HCT116 (cell line): ENCODE results near the gene NPM3.

Source experiments
- CBX3 ChIP-seq: IDR thresholded peaks from 2 replicates; pipeline ENCODE4 v1.6.1; 2012; ENCODE audit warnings: low read depth
- EZH2phosphoT487 ChIP-seq: fragments of 200-600 bp; IDR thresholded peaks from 2 replicates; pipeline ENCODE4 v1.6.1; 2018; ENCODE audit warnings: antibody characterized with exemption, borderline replicate concordance
- POLR2A ChIP-seq: IDR thresholded peaks from 2 replicates; pipeline ENCODE4 v1.7.0; 2011; ENCODE audit warnings: borderline replicate concordance; ENCODE audit not compliant: insufficient read depth, insufficient read length; ENCODE audit errors: extremely low read depth
- POLR2AphosphoS5 ChIP-seq: IDR thresholded peaks from 2 replicates; pipeline ENCODE4 v1.6.1; 2011; ENCODE audit warnings: mild to moderate bottlenecking, low read depth, low read length, moderate library complexity
- RAD21 ChIP-seq: IDR thresholded peaks from 2 replicates; pipeline ENCODE4 v1.6.1; 2012; ENCODE audit warnings: low read depth, mild to moderate bottlenecking
- TCF7L2 ChIP-seq: IDR thresholded peaks from 2 replicates; pipeline ENCODE4 v1.7.0; 2011; ENCODE audit warnings: borderline replicate concordance, inconsistent platforms; ENCODE audit not compliant: insufficient read depth, insufficient read length; ENCODE audit errors: extremely low read depth
- TF ChIP-seq, protein P1 (sequence below), 3 experiments: fragments of 200-600 bp in 1 of 3; sonication (generic) in 1 of 3; IDR thresholded peaks in 2 of 3; conservative IDR thresholded peaks in 1 of 3; 2 replicates each; pipeline ENCODE4 v1.5.1; 2012 to 2017; ENCODE audit warnings: low read depth in 2 of 3, low read length in 2 of 3, antibody characterized with exemption in 1 of 3, borderline replicate concordance in 1 of 3, control low read depth in 1 of 3, mild to moderate bottlenecking in 1 of 3, mixed read lengths in 1 of 3, mixed run types in 1 of 3, moderate library complexity in 1 of 3; ENCODE audit not compliant: insufficient read depth in 1 of 3
- TF ChIP-seq, protein P2 (sequence below): IDR thresholded peaks from 2 replicates; pipeline ENCODE4 v1.6.1; 2012; ENCODE audit warnings: low read depth

DNA sequence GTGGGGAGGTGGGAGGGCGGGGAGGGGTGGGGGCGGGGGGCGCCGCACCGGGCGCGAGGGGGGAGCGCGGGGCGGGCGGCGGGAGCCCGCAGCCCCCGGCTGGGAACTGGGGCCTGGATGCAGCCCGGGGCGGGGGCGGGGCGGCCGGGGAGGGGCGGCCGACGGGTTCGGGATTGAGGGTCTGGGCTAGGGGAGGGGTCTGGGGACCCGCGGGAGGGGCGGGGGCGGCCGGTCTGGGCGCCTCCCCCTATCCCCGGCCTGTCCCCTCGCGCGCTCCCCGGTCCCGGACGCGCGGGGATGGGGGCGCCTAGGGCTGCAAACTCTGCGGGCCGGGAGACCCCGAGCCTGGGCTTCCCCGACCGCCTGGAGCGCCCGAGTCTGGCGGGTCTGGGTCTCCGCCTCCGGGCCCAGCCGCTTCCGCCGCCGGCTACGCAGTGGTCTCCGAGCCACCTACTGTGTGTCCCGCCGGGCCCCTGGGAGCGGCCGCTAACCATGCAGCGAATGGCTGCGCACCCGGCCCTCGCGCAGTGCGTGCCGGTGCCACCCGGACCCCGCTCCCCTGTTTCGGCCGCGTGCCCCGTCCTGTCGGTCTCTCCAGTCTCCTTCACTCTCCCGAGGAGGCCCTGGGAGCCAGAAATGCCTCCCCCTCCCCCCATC lies 7.0 kb downstream of the NPM3 start:
- TF ChIP-seq, protein P1, sequence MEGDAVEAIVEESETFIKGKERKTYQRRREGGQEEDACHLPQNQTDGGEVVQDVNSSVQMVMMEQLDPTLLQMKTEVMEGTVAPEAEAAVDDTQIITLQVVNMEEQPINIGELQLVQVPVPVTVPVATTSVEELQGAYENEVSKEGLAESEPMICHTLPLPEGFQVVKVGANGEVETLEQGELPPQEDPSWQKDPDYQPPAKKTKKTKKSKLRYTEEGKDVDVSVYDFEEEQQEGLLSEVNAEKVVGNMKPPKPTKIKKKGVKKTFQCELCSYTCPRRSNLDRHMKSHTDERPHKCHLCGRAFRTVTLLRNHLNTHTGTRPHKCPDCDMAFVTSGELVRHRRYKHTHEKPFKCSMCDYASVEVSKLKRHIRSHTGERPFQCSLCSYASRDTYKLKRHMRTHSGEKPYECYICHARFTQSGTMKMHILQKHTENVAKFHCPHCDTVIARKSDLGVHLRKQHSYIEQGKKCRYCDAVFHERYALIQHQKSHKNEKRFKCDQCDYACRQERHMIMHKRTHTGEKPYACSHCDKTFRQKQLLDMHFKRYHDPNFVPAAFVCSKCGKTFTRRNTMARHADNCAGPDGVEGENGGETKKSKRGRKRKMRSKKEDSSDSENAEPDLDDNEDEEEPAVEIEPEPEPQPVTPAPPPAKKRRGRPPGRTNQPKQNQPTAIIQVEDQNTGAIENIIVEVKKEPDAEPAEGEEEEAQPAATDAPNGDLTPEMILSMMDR (IDR thresholded peaks at IDR 0.05 in 2 of 3, conservative IDR thresholded peaks at IDR 0.05 in 1 of 3; ENCODE audit: borderline replicate concordance in 1 of 3, insufficient read depth in 1 of 3, low read depth in 2 of 3, low read length in 2 of 3), result no peak
- no peak for TF ChIP-seq POLR2A
- TF ChIP-seq RAD21, result no peak
- TF ChIP-seq EZH2phosphoT487, result no peak
- TF ChIP-seq POLR2AphosphoS5, result no peak
- TF ChIP-seq, protein P2, sequence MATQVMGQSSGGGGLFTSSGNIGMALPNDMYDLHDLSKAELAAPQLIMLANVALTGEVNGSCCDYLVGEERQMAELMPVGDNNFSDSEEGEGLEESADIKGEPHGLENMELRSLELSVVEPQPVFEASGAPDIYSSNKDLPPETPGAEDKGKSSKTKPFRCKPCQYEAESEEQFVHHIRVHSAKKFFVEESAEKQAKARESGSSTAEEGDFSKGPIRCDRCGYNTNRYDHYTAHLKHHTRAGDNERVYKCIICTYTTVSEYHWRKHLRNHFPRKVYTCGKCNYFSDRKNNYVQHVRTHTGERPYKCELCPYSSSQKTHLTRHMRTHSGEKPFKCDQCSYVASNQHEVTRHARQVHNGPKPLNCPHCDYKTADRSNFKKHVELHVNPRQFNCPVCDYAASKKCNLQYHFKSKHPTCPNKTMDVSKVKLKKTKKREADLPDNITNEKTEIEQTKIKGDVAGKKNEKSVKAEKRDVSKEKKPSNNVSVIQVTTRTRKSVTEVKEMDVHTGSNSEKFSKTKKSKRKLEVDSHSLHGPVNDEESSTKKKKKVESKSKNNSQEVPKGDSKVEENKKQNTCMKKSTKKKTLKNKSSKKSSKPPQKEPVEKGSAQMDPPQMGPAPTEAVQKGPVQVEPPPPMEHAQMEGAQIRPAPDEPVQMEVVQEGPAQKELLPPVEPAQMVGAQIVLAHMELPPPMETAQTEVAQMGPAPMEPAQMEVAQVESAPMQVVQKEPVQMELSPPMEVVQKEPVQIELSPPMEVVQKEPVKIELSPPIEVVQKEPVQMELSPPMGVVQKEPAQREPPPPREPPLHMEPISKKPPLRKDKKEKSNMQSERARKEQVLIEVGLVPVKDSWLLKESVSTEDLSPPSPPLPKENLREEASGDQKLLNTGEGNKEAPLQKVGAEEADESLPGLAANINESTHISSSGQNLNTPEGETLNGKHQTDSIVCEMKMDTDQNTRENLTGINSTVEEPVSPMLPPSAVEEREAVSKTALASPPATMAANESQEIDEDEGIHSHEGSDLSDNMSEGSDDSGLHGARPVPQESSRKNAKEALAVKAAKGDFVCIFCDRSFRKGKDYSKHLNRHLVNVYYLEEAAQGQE, result no peak
- TF ChIP-seq CBX3, result no peak
- no peak for TF ChIP-seq TCF7L2
